Hippocampal formation (tissue), 2 donors: ENCODE measurements around the gene SLC16A10.
"Not testable (repeated sequence)": the region's sequence is repeated elsewhere in the genome, so short reads cannot be mapped to it uniquely, and the experiment has no call there.

ENCODE experiments used
- DNase-seq, 2 donors: peaks; one replicate each; lab custom pipeline; 2025; lab: John Stamatoyannopoulos, UW

Gene SLC16A10

DNA sequence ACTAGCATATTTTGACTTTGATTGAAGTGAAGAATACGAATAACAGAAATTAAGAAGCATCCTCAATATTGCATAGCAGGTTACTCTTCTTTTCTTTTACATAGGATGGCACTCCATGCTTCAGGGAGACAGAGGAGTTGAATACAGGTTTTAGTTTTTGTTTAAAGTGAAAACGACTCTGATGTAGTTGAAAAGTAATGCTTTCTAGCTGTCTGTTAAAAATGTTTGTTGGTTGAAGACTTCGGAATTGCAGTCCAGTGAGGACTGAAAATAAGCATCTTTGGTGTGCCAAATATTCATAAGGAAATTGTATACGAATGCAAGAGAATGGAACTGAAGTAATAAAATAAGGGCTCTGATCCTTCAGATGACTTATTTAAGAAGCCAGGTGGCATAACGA is 618 bp upstream of the SLC16A10 start:
- no peak for DNase-seq

DNA sequence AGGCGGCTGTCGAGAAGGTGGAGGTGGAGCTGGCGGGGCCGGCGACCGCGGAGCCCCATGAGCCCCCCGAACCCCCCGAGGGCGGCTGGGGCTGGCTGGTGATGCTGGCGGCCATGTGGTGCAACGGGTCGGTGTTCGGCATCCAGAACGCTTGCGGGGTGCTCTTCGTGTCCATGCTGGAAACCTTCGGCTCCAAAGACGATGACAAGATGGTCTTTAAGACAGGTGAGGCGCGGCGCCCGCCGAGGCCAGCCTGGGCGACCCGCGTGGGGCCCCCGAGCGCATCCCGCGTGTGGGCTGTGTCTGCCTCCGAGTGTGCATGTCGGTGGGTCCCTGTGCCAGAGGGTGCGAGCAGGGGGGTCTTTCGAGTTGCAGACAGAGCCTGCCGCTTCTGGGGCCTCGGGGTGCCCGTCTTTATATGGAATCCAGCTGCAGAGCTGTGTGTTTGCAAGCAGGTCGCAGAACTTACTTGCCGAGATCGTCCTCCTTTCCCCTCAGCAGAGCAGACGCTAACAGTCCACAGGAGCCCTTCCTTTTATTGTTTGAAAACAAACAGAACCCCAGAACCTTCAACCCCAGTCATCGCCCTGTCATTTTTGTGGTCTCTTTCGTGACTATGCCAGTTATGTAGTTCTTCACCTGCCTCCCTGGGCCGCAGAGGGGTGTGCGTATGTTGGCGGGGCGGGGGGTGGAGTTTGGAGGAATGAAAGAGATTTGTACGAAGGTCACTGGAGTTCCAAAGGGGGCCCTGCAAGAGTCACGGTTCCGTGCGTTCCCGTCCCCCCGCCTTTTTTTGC is 766 bp downstream of the SLC16A10 start:
- DNase-seq: no peak

DNA sequence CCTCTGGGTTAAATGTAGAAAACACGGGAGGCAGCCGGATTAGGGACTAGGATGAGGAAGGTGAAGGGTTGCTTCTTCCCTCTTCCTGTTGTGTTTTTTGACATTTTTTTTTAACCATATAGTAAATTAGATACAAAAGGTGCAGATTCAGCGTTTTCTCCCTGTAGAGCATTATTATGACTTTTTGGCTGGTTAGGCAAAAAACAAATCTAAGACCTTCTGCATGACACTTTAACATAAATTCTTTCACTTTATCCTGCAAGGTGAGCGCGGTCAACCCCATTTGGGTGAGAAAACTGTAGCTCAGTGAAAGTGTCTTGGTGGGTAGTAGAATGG is 1.3 kb downstream of the SLC16A10 start:
- DNase-seq: no peak

DNA sequence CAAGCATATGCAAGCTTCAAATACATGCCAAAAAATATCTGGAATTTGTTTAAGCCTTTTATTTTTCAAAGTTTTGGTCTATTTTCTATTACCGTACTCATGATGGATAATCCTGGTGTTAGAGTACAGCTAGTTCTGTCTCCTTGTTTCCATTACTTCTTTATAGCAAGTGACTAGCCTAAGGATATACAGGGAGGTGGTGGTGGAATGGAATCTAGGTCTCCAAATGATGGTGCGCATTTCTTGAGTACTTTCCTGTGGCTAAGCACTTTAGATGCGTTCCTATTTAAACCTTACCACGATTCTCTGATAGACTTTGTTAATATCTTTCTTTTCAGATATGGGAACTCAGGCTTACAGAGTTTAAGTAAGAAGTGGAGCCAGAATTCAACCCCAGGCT is 3.5 kb downstream of the SLC16A10 start:
- DNase-seq: no peak

DNA sequence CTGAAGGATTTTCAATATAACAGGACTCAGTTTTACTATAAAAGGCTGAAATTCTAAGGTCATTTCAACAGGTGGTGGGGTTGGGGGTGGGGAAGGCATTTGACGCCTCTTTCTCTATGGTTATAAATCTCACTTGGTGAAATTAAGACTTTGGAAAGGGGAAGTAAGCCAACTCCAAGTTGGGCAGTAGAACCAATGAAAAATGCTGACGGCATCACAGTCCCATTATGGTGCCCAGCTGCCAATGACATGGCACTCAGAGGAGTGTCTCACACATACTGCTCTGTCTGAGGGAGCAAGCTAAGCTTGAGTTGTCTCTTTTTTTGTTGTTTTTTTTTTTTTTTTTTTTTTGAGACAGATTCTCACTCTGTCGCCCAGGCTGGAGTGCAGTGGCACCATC is 4.7 kb downstream of the SLC16A10 start:
- no peak for DNase-seq

DNA sequence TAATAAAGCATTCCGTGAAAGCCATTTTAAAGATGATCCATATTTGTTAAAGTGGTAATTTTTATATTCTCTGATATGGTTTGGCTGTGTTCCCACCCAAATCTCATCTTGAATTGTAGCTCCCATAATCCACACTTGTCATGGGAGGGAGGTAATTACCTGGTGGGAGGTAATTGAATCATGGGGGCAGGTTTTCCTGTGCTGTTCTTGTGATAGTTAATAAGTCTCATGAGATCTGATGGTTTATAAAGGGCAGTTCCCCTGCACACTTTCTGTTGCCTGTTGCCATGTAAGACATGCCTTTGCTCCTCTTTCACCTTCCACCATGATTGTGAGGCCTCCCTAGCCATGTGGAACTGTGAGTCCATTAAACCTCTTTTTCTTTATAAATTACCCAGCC is 8.2 kb downstream of the SLC16A10 start:
- not testable (repeated sequence) for DNase-seq

DNA sequence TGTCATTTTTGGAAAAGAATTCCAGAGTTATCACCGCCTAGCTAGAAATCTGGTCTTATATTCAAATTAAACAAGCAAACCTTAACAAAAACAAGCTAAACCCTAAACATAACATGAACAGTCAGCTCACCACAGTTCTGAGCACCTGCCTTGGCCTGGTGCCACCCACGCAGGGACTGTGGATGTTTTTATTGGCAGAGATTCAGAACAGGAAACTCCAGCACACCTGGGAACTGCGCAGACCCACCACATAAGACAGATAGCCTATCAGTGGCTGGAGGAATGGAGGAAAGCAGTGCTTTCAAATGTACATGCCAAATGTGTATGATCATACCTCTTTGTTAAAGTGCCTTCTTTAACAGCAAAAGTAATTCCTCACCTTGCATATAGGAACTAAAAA is 8.9 kb downstream of the SLC16A10 start:
- no peak for DNase-seq

DNA sequence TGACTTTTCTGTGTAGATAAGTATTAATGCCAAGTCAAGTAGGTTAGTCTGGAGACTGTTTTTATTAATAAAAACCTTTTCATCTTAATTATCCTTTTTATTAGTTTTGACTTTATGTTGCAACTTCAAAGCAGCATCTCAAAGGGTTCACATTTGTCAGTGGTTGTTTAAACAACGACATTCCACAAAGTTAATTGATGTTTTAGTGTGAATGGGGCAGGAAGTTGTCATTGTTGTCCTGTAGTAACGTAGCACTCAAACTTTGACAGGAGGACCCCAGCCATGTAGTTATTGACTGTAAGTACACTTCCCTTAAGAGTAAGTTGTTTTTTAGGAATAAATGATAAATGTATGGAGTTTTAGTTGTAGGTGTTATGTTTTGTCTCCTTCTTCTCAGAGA is 11.3 kb downstream of the SLC16A10 start:
- no peak for DNase-seq

DNA sequence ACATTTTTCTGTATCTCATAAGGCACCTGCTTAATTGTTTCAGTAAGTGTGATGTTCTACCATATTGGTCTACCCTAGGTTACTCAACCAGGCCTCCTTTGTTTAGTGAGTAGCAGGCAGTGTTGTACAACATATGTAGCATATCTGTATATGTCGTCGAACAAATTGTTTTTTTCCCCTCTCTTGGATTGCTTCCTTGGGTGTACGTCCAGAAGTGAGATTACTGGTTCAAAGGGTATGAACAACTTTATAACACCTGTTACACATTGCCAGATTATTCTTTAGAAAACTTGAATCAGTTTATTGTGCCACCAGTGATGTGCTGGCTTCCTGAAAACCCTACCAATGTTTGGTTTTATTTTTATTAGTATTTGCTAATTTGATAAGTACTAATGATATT is 14.7 kb downstream of the SLC16A10 start:
- no peak for DNase-seq

DNA sequence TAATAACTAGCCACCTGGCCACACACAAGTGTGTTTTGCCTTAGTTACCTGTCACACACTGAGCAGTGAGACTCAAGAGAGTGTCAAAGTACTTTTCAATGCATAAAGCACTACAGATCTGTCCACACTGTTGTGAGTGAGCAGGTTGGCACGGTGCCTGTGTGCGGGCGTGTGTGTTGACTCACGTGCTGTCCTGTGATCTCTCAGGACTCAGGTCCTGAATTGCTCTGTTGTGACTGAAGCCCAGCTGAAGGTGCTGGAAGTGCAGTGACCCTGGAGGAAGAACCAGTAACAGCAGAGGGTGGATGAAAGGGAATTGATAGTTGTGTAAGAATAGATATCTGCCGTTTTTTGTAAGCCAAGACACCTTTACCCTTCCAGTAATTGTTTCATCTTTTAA is 18.3 kb downstream of the SLC16A10 start:
- no peak for DNase-seq

DNA sequence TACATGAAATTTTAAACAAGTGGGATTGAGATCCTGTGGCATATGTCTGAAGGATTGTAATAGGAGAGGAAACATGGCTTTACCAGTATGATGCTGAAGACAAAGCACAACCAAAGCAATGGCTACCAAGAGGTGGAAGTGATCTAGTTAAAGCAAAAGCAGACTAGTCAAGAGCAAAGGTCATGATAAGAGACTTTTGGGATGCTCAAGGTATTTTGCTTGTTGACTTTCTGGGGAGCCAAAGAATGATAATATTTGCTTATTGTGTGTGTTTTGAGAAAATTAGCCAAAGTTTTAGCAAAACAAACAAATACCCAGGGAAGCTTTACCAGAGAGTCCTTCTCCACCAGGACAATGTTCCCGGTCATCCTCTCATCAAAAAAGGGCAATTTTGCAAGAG is 20.3 kb downstream of the SLC16A10 start:
- DNase-seq: no peak

DNA sequence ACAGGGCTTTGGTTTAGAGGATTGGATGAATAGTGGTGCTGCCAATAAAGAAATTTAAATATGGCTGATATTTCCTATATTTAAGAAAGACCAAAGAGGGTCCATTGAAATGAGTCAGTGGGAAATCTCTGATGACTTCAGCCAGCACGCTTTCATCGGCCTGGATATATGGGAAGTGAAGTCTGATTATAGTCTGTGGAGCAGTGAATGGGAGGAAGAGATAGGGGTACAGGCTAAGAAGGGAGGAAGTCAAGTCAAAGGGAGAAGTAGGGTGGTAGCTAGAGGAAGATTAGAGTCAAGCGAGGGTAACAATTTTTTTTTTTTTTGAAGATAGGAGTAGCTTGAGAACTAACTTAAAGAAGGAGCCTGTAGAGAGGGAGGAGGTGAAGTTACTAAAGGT is 22.7 kb downstream of the SLC16A10 start:
- no peak for DNase-seq

DNA sequence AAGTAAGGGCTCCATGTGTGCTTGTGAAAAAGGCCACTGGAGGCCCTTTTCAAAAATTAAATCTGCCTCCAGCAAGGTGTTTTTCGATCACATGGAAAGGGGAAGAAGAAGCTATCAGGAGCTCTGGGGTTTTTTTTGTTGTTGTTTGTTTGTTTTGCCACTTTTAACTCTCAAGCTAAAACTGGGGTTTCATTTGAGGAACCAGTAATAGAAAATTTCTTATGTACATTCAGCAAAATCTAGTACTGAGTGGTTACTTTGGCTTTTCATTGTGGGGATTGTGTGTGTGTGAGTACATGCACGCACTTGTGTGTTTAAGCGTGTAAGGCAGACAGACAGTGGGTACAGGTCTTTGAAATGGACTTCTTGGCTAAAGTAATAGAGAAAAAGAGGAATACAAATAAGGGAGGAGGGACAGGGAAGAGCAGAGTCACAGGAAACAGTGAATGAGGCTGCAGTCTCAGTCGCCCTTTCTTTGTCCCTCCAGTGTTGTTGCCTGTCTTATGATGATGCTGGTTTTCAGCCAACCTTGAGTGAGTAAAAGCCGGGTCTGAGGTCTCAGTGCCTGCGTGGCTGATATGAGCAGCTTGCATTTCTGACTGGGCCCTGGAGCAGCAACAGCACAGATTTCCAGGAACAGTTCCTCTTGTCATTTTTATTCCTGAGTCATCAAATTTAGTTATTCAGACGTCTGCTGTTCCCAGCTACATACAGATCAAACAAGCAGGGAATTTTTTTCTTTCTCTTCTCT is 26.2 kb downstream of the SLC16A10 start:
- DNase-seq: peak in 1 of 2 donors; percentile 17

DNA sequence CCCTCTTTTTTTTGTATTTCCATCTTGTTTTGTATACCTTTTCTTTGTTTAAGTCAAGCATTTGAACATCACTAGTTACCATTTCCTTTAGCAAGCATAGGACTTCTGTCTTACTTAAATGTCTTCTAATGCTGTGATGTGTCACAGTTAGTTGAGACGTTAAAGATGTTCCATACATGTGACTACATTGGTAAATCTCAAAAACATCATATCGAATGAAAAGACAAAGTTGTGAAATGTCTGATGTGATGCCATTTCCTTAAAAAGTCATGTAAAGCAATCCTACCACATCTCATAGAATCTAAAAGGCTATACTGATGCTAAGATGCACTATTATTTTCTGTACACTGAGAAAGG is 26.8 kb downstream of the SLC16A10 start:
- no peak for DNase-seq

DNA sequence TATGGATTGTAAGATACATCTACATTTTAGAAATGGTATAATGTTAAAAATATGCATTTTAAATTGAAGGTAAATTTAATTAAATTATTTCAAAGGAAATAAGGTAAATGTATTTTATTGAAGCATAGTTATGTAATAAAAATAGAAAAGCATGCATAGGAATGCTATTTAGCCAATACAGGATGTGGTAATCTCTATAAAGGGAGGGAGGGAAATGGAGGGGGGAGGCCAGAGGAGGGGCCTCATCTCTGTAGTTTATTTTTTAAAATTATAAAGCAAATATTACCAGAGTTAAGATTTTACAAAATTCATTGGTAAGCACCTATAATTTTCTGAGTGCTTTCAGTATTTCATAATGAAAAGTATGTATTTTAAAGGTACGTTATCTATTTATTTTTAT is 27.2 kb downstream of the SLC16A10 start:
- DNase-seq: no peak

DNA sequence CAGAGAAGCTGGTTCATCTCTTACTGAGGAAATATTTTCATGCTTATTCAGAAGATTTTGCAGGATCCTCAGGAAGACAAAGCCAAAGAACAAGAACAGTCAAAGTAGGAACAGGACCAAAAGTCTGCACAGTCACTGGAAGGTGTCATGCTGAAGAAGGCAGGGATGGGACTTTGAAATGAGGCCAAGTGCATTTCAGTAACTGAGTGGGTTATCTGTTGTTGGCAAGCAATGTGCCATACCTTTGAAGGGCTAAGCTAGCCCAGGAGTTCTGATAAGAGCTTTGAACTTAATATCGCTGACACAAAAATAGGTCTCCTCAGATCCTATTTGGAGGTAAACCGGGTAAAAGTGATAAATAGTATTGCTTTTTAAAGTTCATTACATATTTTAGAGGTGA is 31.5 kb downstream of the SLC16A10 start:
- DNase-seq: no peak

DNA sequence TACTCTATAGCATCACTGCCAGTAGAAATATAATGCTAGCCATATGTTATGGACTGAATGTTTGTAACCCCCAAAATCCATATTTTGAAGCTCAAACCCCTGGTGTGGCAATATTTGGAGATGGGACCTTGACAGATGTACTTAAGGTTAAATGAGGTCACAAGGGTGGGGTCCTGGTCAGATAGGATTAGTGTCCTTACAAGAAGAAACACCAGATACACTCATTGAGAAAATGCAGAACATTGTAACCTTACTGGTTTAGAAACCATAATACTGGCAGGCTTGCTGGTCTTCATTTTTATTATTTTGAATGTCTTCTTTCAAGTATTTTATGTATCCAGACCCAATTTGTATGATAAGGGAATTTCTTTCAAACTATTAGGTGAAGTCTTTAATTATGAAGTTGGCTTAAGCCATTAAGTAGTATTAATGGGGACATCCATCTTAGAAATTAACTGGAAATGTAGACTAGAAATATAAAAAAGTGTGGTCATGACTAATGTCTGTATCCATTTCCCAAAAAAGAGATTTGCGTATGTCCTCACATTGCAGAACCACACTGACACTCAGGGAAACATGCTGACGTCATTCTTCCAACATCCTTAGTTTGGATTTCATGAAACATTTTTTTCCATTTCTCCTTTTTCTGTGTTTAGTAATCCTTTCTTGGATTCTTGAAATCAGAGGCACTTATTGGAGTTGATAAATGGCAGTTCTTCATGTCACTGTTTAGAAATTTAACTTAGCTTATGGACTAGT is 32.4 kb downstream of the SLC16A10 start:
- DNase-seq: no peak

DNA sequence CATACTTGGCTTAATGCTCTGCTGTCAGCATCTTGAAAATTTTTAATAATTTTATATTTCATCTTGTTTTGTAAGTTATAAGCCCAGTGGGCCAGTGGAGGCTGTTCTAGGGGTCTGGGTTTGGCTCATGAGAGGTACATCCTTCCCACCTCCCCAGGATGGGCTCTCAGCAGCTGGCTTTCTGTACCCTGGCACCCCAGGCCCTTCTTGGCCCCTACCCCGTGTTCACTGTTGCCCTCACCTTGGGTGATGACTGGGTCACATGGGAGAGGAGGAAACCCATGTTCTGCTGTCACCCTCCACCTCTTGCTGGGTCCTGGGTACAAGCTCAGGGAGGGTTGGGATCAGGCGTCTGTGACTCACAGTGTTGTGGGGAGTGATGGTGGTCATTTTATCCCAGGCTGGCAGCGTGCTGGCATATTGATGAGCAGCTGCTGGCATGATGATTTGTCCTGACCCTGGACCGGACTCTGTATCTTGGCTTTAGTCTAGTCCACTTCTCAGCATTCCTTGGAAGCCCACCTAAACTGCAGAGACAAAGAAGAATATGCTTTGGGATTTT is 34.6 kb downstream of the SLC16A10 start:
- no peak for DNase-seq

DNA sequence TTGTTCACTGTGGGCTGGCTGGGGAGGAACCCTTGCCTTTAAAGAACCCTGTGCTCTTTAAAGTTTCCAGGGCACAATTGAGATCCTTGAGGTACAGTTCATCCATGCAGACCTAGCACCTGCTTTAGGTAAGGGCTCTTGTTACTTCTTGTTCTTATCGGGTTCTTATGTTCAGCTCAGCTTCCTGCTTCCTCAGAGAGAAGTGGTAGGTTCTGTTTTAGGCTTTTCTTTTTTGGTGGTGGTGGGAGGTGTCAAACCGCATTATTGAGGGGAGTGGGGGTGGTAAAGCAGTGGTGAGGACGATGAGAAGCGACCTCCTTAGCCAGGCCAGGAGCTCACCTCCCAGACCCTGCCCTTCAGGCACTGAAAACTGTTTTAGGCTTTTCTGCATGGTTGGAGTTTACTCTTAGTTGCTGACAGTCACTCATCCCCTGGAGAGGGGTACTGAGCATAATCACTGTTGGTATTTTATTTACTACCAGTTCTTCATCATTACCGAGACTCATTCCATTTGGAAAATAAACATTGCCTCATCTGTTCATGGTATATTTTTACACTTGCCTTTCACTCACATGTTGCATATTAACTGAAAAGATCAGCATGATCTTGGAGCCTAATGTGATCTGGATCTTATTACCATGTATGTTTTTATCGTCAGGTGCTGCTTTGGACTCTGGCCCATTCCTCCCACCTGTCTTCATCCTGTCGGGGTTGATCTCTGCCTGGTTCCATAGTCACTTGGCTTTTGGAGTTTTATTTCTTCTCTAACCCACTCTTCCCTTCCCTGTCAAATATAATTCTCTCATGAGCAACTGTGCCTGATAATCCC is 35.4 kb downstream of the SLC16A10 start:
- DNase-seq: no peak

DNA sequence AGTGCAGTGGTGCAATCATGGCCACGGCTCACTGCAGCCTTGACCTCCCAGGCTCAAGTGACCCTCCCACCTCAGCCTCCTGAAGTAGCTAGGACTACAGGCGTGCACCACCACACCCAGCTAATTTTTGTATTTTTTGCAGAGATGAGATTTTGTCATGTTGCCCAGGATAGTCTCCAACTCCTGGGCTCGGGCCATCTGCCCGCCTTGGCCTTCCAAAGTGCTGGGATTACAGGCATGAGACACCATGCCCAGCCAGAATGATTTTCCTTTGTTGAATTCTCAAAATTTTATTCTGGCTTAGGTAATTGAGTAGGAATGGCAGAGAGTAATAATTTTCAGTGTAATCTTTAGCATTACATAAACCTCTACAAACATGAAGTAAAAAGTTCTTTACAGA is 37.1 kb downstream of the SLC16A10 start:
- DNase-seq: no peak

DNA sequence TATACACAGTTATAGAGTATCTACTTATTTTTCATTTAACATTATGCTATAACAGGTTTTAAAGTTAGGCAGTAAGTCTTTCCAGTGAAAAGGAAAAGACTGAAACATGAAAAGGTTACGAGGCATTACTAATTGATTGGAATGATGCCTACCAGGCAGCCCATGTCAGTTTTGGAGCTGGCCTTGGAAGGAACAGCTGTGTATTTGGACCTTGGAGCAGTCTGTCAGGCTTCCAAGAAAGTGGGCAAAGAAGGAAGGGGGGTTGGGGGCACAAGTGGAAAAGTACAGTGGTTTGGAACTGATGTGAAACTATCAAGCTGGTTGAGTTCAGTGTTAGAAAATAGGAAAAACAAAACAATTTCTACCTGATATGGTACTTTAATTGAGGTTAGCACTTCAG is 41.7 kb downstream of the SLC16A10 start:
- DNase-seq: peak; percentile 3 to 29

DNA sequence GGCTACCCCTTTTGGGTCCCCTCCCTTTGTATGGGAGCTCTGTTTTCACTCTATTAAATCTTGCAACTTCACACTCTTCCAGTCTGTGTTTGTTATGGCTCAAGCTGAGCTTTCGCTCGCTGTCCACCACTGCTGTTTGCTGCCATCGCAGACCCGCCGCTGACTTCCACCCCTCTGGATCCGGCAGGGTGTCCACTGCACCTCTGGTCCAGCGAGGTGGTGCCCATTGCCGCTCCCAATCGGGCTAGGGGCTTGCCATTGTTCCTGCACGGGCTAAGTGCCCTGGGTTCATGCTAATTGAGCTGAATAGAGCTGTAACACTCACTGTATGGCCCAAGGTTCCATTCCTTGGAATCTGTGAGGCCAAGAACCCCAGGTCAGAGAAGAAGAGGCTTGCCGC is 43.7 kb downstream of the SLC16A10 start:
- DNase-seq: not testable (repeated sequence)
